Peyer's patch (tissue), 4 donors: Measurements from ENCODE around the gene RNF31.

ENCODE experiments used
- CTCF ChIP-seq, 6 experiments: fragments of 450-650 bp in 4 of 6; fragments of 200-600 bp in 2 of 6; sonication (generic) in 1 of 6; IDR thresholded peaks; one replicate each; pipeline ENCODE4 v1.5.1; 2017 to 2019; ENCODE audit warnings: antibody characterized with exemption in 6 of 6, mild to moderate bottlenecking in 3 of 6, moderate library complexity in 1 of 6
- POLR2A ChIP-seq, 2 donors: fragments of 450-650 bp; IDR thresholded peaks; one replicate each; pipeline ENCODE4 v1.5.1; 2017; ENCODE audit warnings: antibody characterized with exemption in 2 of 2, mild to moderate bottlenecking in 2 of 2, moderate library complexity in 2 of 2

GRCh38 chr14:24102357-24103048 is 44.8 kb upstream of the RNF31 start:
- TF ChIP-seq CTCF (IDR thresholded peaks at IDR 0.05) (no peak), POLR2A (IDR thresholded peaks at IDR 0.05) (no peak)
